M059J (cell line): Measurements from ENCODE around the gene VWA3A. TPM values are rescaled to one million over a fixed set of nuclear protein-coding genes. Genes with fewer than 3 reads are reported as not detected.
"Not testable (repeated sequence)": the region's sequence is repeated elsewhere in the genome, so short reads cannot be mapped to it uniquely, and the experiment has no call there.

Experiments used
- DNase-seq: peaks from one replicate; pipeline ENCODE4 v3.0.0-alpha.2; 2012; ENCODE audit warnings: low read depth
- total RNA-seq: library from RNA; depleted of rRNA; stranded (reverse); fragments of >200 nt; shearing (Covaris generic); gene quantifications from 2 replicates; pipeline ENCODE4 v1.2.3, GENCODE V29; 2014

Gene VWA3A
- total RNA-seq, 1 experiment from 2014 or later, result not detected

GRCh38 chr16:22081050-22081449, 11.3 kb upstream of the VWA3A start:
- DNase-seq, result no peak

- DNase-seq, result no peak
These were observed 5.9 kb upstream of the VWA3A start for GRCh38 chr16:22086440-22086839.

- no peak for DNase-seq
These were observed 3.7 kb upstream of the VWA3A start for GRCh38 chr16:22088642-22089041.

GRCh38 chr16:22089910-22090309, 2.4 kb upstream of the VWA3A start:
- DNase-seq, result no peak

GRCh38 chr16:22091721-22092120, 620 bp upstream of the VWA3A start:
- peak; percentile 14 for DNase-seq

GRCh38 chr16:22093331-22093730, 990 bp downstream of the VWA3A start:
- DNase-seq, result no peak

- no peak for DNase-seq
These were observed 1.7 kb downstream of the VWA3A start for GRCh38 chr16:22093996-22094395.

GRCh38 chr16:22098405-22099255, 6.3 kb downstream of the VWA3A start:
- peak; percentile 64 for DNase-seq

GRCh38 chr16:22099256-22099975, 7.1 kb downstream of the VWA3A start:
- no peak for DNase-seq

- DNase-seq, result no peak
These were observed 11.1 kb downstream of the VWA3A start for GRCh38 chr16:22103441-22103840.

GRCh38 chr16:22109258-22109898, 17.0 kb downstream of the VWA3A start:
- DNase-seq, result no peak

GRCh38 chr16:22111629-22112028, 19.3 kb downstream of the VWA3A start:
- DNase-seq, result not testable (repeated sequence)

GRCh38 chr16:22116095-22116700, 23.9 kb downstream of the VWA3A start:
- DNase-seq, result no peak

GRCh38 chr16:22117609-22118008, 25.3 kb downstream of the VWA3A start:
- DNase-seq, result peak; percentile 73

GRCh38 chr16:22120440-22120839, 28.1 kb downstream of the VWA3A start:
- no peak for DNase-seq

GRCh38 chr16:22122239-22122638, 29.9 kb downstream of the VWA3A start:
- DNase-seq, result no peak

GRCh38 chr16:22123146-22123545, 30.8 kb downstream of the VWA3A start:
- peak; percentile 18 for DNase-seq

- DNase-seq, result no peak
These were observed 31.6 kb downstream of the VWA3A start for GRCh38 chr16:22123759-22124490.

- no peak for DNase-seq
These were observed 32.4 kb downstream of the VWA3A start for GRCh38 chr16:22124583-22125284.

GRCh38 chr16:22126037-22126558, 33.8 kb downstream of the VWA3A start:
- no peak for DNase-seq
